Stomach (tissue), 4 donors: ENCODE data around the gene KCNK2.

Experiments used
- POLR2A ChIP-seq, 4 donors: fragments of 450-650 bp; IDR thresholded peaks; one replicate each; pipeline ENCODE4 v1.6.1; 2016; ENCODE audit warnings: antibody characterized with exemption in 4 of 4, control low read depth in 2 of 4, mild to moderate bottlenecking in 1 of 4, moderate library complexity in 1 of 4
- POLR2AphosphoS5 ChIP-seq, 3 donors: sonication (generic); formaldehyde crosslinking; IDR thresholded peaks; one replicate each; pipeline ENCODE4 v1.6.1; 2016; ENCODE audit warnings: antibody characterized with exemption in 3 of 3
- TF ChIP-seq, protein P1 (sequence below), 7 experiments: fragments of 450-650 bp in 4 of 7; fragments of 200-600 bp in 3 of 7; sonication (generic) in 3 of 7; IDR thresholded peaks; one replicate each; pipeline ENCODE4 v1.5.1; 2016 to 2019; ENCODE audit warnings: antibody characterized with exemption in 7 of 7, control low read depth in 2 of 7, mild to moderate bottlenecking in 1 of 7

DNA sequence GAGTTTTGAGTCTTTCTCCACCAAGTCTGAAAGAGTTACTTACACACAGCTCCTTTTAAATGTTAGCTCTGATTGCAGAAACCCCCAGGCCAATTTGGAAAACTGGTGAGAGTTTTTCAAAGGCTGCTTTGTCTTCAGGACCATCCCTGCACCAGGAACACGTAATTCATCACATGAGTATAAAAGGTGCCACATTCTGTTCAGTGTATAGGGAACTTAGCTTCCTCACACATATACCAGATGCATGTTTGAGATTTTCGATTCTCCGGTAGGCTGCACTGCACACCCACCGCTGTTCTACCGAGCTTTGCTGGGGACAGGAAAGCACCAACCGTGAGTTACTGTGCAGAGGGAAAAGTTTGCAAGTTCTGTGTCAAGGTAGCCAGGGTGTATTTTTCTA is 28.3 kb upstream of the KCNK2 start:
- TF ChIP-seq, protein P1, sequence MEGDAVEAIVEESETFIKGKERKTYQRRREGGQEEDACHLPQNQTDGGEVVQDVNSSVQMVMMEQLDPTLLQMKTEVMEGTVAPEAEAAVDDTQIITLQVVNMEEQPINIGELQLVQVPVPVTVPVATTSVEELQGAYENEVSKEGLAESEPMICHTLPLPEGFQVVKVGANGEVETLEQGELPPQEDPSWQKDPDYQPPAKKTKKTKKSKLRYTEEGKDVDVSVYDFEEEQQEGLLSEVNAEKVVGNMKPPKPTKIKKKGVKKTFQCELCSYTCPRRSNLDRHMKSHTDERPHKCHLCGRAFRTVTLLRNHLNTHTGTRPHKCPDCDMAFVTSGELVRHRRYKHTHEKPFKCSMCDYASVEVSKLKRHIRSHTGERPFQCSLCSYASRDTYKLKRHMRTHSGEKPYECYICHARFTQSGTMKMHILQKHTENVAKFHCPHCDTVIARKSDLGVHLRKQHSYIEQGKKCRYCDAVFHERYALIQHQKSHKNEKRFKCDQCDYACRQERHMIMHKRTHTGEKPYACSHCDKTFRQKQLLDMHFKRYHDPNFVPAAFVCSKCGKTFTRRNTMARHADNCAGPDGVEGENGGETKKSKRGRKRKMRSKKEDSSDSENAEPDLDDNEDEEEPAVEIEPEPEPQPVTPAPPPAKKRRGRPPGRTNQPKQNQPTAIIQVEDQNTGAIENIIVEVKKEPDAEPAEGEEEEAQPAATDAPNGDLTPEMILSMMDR (IDR thresholded peaks at IDR 0.05): no peak
- TF ChIP-seq POLR2AphosphoS5 (IDR thresholded peaks at IDR 0.05) (no peak), POLR2A (IDR thresholded peaks at IDR 0.05) (no peak)
